ENCODE results near the gene IL19. TPM values are rescaled to one million over a fixed set of nuclear protein-coding genes. Genes with fewer than 3 reads are reported as not detected.

The IL19 gene
- total RNA-seq, 4 donors from 2014 or later: 0.60 TPM; not detected in 3

DNA sequence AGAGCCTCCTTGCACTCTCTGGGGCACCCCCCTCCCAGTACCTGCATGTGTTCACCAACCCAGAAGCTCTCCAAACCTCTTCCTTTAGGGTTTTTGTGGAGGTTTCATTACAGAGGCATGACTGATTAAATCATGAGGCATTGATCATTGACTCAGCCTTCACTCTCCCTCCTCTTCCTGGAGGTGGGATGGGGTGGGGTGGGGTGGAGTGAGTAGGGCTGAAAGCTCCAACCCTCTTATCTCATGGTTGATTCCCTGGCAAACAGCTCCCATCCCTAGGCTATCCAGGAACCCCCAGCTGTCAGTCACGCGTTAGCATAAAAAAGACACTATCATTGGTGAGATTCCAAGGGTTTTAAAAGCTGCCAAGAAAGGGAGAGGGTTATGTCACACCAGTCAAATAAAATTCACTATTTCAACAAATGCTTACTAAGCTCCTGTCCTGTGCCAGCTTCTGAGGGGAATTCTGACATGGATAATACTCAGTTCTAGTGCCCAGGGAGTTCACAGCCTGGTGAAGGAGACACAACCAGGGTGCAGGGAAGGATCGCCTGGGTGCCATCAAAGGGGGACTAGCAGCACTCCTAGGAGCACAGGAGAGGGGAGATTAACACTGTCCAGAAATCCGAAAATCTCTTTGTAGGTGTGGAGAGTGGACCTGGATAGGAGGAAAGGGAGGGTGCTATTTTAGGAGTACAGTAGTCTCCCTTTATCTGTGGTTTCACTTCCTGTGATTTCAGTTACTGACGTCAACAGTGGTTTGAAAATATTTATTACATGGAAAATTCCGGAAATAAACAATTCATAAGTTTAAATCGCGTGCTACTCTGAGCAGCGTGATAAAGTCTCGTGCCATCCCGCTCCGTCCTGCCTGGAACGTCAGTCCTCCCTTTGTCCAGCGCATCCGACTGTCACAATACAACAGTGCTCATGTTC lies 119.8 kb downstream of the IL19 start:
- no peak for DNase-seq (ENCODE audit: low spot score)
- TF ChIP-seq, protein P1, sequence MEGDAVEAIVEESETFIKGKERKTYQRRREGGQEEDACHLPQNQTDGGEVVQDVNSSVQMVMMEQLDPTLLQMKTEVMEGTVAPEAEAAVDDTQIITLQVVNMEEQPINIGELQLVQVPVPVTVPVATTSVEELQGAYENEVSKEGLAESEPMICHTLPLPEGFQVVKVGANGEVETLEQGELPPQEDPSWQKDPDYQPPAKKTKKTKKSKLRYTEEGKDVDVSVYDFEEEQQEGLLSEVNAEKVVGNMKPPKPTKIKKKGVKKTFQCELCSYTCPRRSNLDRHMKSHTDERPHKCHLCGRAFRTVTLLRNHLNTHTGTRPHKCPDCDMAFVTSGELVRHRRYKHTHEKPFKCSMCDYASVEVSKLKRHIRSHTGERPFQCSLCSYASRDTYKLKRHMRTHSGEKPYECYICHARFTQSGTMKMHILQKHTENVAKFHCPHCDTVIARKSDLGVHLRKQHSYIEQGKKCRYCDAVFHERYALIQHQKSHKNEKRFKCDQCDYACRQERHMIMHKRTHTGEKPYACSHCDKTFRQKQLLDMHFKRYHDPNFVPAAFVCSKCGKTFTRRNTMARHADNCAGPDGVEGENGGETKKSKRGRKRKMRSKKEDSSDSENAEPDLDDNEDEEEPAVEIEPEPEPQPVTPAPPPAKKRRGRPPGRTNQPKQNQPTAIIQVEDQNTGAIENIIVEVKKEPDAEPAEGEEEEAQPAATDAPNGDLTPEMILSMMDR (IDR thresholded peaks at IDR 0.05): no peak
- ATAC-seq (ENCODE audit: low FRiP score): peak; percentile 89

DNA sequence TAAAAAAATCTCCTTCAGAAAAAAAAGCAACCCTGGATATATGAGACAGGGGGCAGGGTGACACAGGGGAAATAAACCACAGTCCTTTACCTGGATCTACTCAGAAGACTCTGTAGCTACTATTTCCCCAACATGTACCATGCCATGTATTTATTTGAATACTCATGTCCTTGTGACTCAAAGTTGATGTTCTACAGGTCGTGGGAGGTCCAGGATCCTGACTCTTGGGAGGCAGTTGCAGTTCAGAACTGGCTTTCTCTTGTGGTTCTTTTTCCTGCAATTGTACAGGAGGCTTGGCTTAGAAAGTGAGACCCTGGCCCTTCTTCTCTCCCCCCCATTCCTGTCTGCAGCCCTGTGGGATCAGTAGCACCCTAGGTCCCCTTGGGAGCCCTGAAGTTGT lies 120.8 kb downstream of the IL19 start:
- ATAC-seq (ENCODE audit: low FRiP score) (no peak), DNase-seq (ENCODE audit: low spot score) (no peak)

More for the DNA sequence above, 120.8 kb downstream of the IL19 start:
- TF ChIP-seq, protein P1 (IDR thresholded peaks at IDR 0.05): no peak

Small RNA genes lying within 50 kb of the gene (small RNA-seq; reads per million reads assigned to genes)
- not detected for gene RF00019

Other genes starting within 250 kb of the IL19 start
- 10 to 100 TPM; 38.4 to 55.8 (median 50.4) TPM for gene EIF2D, start 158.3 kb upstream of the IL19 start, total RNA-seq
- gene DYRK3, start 135.2 kb upstream of the IL19 start, total RNA-seq: 10 to 100 TPM; 14.3 to 73.3 (median 39.4) TPM
- 100 to 1,000 TPM in 1 of 4 donors, 10 to 100 TPM in 3; 52.0 to 151 (median 79.9) TPM for gene MAPKAPK2, start 85.9 kb upstream of the IL19 start, total RNA-seq
- 10 to 100 TPM; 10.9 to 34.4 (median 28.7) TPM for gene IL10, start 1.7 kb downstream of the IL19 start, total RNA-seq
- gene IL20, start 94.8 kb downstream of the IL19 start, total RNA-seq: 1 to 10 TPM in 2 of 4 donors, under 1 TPM in 1, not detected in 1; 0.82 to 8.6 (median 8.2) TPM
- gene IL24, start 126.7 kb downstream of the IL19 start, total RNA-seq: 10 to 100 TPM in 1 of 4 donors, 1 to 10 TPM in 1, not detected in 2; 5.1 to 65.1 TPM
- gene FCMR, start 151.2 kb downstream of the IL19 start, total RNA-seq: 10 to 100 TPM in 1 of 4 donors, 1 to 10 TPM in 3; 3.2 to 23.2 (median 9.0) TPM
- under 1 TPM in 2 of 4 donors, not detected in 2; 0.24 to 0.44 TPM for gene PIGR, start 175.7 kb downstream of the IL19 start, total RNA-seq
- not detected for gene FCAMR, start 199.7 kb downstream of the IL19 start, total RNA-seq

All from omental fat pad (tissue), 4 donors.